Stimulated activated CD8-positive, alpha-beta memory T cell treated with anti-CD3 and anti-CD28 coated beads, Interleukin-12 subunit alpha, Interleukin-12 subunit beta, amount 100 ng/mL, for 24 hours (primary cell): ENCODE measurements around the gene EPS8L2.

Experiments used
- DNase-seq: peaks from one replicate; pipeline ENCODE4 v3.0.0-alpha.2; 2020; ENCODE audit errors: extremely low read depth

EPS8L2 gene

DNA sequence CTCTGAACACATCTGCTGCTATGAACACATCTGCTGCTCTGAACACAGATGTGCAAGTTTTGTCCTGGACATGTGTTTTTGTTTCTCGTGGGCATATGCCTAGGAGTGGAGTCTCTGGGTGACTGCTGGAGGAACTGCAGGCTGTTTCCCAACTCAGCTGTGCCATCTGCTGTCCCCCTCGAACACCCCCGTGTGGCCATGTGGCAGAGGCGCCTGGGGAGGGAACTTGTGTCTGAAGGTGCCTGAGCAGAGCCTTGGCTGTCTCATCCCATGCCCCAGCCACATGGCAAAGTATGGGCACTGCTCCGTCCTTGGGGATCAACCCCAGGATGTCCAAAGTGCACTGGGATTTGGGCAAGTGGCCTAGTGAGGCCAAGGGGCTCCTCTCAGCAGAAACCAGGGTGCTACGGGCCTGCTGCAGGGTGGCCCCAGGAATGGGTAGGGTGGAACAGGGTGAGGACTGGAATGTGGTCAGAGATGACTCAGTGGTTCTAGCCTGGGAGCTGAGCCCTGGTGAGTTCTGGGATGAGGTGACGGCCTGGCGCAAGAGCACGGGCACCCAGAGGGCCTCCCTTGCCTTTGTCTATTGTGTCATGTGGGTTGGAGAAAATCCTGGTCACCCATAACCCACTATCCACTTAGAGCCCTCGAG, 56.5 kb downstream of the EPS8L2 start:
- DNase-seq: no peak

DNA sequence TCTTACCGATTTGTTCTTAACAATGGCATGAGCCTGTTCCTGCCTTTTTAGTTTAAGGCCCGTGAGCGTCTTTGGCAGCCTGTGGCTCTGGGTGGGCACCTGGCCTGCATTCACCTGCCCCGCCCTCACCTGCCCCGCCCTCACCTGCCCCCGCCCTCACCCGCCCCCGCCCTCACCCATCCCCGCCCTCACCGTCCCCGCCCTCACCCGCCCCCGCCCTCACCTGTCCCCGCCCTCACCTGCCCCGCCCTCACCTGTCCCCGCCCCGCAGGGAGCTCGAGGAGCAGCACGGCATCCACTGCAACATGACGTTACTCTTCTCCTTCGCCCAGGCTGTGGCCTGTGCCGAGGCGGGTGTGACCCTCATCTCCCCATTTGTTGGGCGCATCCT, 57.0 kb downstream of the EPS8L2 start:
- DNase-seq: no peak

DNA sequence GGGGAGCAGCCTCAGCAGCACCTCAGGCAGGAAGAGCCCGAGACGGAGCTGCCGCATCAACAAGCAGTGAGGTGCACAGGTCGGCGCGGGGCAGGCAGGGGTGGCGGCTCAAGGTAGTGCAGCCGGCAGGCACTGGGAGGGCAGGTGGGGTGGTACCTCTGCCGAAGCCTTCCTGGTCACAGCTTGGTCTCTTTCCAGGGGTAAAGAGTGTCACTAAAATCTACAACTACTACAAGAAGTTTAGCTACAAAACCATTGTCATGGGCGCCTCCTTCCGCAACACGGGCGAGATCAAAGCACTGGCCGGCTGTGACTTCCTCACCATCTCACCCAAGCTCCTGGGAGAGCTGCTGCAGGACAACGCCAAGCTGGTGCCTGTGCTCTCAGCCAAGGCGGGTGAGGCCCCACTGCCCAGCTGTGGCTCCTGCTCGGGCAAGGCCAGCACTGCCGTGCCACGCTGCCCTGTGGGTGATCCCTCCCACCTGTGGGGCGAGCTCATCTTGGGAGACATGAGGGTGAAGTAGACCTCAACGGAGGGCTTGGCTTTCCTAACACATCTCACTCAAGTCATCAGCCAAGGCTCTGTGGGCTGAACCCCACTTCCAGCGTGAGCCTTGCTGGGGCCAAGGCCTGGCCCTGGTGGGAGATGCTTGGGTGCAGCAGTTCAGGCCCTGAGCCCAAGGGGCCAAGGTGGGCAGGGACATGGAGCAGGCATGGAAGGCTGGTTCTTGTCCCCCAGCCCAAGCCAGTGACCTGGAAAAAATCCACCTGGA, 57.7 kb downstream of the EPS8L2 start:
- DNase-seq: no peak

DNA sequence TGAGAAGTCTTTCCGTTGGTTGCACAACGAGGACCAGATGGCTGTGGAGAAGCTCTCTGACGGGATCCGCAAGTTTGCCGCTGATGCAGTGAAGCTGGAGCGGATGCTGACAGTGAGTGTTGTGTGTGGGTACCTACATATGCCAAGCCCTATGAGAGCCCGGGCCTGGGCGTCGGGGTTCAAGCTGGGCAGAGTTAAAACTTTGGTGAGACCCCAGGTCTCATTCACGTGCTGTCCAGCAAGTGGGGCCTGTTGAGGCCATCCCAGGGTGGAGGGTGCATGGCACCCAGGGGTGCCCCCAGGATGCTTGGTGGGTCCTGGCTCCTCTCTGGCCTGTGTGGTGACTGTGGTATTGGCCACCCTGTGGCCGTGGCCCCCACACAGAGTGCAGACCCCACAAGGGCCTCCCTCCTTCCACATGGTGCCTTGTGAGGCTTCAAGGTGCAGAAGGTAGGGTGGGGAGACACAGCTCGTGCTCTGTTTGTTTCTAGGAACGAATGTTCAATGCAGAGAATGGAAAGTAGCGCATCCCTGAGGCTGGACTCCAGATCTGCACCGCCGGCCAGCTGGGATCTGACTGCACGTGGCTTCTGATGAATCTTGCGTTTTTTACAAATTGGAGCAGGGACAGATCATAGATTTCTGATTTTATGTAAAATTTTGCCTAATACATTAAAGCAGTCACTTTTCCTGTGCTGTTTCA, 58.4 kb downstream of the EPS8L2 start:
- no peak for DNase-seq

DNA sequence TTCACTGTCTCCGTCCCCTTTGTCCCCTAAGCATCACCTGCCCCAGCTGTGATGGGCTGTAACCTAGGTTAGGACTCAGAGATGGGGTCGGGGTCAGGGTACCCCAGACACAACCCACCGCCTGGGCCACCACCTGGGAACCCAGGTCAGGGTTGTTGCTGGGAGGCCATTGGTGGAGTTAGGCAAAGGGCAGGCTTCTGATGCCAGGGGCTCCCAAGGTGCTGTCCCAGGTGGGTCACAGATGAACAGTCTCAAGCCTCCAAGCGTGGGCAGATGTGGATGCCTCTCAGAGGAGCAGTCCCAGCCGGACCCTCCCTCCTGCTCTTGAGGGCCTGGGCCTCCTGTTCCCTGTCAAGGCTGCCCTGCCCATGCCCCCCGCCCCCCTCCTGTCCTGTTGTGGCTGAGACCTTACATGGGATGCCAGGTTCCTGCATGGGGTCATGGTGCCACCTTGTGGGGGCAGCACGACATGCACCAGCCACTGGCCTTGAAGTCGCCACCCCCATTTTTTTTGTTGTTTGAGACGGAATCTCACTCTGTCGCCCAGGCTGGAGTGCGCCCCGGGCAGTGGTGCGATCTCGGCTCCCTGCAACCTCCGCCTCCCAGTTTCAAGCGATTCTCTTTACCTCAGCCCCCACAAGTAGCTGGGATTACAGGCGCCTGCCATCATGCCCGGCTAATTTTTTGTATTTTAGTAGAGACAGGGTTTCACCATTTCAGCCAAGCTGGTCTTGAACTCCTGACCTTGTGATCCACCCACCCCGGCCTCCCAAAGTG, 59.2 kb downstream of the EPS8L2 start:
- DNase-seq: no peak

DNA sequence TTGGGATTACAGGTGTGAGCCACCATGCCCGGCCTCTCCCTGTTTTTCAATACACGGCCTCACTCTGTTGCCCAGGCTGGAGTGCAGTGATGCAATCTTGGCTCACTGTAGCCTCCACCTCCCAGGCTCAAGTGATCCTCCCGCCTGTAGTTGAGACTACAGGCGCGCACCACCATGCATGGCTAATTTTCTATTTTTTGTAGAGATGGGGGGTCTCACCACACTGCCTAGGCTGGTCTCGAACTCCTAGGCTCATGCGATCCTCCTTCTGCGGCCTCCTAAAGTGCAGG, 59.7 kb downstream of the EPS8L2 start:
- no peak for DNase-seq

DNA sequence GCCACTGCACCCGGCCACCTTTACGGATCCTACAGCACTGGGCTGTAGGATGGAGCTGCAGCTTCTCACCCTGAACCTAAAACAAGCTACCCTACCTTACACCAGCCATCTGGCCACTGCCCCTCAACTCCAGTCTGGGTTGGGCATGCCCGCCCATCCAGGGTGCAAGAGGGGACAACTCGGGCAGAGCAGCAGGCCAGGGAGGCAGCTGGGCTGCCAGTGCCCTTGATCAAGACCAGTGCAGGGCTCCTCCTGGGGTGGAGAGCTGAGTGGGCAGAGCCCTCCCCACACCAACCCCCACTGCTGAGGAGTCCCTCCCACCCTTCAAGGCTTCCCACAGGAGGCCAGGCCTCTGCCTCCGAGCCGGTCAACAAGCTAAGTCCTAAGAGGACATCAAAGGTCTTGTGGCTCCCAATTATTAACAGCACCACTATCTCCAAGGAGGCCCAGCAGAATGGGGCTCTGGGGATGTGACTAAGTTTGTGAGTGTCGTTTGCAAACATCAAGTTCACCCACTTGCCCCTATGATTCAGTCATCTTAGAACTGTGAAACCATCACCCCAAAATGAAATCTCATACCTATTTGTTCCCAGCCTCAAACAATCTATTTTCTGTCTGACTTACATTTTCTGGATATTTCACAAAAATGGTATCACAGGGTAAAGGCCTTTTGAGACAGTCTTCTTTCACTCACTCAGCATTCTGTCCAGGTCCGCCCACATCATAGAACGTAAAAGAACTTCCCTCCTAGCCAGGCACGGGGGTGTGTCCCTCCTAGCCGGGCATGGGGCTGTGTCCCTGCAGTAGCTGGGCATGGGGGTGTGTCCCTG, 60.3 kb downstream of the EPS8L2 start:
- DNase-seq: no peak

DNA sequence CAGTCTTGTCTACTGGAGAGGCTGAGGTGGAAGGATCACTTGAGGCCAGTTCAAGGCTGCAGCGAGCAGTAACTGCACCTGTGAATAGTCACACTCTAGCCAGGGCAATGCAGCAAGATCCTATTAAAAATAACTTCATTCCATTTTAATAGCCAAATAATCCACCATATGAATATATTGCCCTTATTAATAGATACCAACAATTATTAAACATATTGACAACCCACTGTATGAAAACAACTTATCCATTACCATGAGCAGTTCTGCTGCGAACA, 60.8 kb downstream of the EPS8L2 start:
- no peak for DNase-seq

DNA sequence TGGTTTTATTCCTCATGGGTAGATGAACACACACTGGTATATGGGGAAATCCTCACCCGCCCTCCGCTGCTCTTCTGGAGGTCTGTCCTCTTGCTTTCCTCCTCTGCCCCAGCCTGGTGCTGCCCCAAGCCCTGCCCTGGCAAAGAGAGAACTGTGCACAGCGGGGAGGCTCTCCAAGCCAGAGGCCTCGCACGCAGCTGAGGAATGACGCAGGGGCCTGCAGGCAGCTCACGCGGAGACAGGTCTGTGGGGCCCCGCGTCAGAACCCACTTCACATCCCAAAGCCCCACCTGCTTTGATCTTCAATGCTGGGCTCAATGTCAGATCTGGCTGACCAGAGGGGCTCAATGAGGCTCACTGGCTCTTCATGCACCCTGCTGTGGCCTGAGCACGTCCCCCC, 61.2 kb downstream of the EPS8L2 start:
- DNase-seq: no peak

DNA sequence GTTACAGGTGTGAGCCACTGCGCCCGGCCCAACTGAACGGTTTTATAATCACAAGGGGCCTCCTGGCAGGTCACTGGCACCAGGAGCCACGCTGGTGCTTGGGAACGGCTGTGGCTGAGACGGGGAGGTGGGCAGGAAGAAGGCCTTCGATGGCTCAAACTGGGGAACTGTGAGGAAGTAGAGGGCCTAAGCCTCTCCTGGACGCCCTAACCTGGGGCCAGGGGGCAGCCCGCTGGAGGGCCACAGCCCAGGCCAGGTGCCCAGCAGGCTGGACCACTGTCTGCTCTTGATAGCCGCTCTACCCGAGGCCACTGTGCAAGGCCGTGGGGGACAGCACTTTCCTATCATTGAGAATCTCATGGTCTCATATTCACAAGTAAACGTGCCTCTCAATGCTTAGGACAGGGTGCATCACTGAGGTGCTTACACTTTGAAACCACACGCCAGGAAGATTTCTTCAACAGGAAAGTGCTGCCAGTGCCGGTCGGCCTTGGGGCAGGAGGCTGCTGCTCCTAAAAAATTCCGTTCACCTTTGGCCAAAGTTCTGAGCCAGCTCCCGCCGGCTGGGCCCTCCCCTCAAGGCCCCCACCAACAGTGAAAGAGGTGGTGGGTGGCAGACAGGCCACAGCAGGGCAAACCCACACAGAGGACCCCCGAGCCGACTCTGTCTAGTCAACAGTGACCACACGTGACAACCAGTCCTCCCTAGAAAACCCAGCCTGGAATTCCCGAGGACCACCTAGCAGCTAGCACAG, 64.0 kb downstream of the EPS8L2 start:
- DNase-seq: no peak

DNA sequence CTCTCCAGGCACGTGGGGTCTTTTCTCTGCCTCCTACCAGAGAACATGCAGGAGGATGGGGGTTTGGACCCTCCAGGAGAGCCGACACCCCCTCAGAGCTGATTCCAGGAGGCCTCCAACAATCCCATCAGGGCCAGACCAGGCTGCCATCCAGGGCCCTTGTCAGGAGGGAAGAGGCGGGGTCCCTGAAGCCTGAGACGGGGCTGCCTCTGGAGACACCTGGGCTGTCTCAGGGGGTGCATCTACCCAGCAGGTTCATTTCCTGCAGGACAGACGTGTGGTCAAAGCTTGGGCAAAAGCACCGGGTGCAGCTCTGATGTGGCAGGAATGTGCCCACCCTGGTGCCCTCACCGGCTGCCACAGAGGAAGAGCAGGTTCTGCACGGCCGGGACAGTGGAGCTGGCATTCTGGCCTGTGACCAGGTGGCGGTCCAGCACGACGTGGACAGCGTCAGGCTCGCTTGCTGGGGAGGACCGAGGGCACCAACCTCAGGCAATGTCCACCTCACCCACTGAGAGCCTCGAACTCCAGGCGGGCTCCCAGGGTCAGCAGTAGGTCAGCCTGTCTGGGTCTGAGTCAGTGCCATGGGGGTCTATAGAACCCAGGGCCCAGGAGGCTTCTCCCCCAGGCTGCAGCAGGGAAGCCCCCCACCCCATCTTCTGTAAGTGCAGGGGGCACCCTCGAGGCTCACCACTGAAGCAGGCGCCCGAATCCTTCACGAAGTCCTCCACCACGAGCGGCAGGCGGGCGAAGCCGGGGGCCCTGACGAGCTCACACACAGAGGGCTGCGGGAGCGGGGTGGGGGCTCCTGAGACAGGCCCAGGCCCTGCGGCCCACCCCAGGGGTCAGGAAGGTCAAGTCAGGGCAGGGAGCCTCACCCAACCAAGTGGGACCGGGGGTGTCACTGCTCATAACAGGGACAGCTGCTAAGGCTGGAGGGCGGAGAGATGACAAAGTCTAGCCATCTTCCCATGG, 64.9 kb downstream of the EPS8L2 start:
- no peak for DNase-seq

DNA sequence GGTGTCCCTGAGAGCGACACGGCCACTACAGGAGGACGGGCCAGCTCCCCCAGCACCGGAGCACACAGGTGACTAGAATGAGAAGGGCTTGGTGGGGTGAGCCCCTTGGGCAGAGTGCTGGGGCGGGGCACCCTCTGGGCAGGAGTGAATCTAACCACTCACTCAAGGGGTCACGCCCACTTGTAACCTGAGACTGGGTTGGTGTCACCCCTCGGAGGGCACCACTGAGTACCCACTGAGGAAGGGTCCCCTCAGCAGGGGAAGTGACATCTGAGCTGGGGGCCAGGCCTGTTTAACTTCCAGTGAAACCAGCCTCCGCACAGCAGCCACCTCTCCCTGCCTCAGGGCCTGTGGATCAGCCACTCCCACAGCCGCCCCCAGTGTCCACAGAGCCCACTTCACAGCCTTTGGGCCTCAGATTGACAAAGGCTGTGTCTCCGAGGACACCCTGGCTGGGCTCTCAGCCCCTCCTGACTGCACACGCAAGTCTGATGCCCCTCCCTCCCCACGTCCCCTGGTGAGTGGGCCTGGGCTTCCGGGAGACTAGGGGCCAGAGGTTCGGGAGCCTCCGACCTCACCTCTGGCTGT, 65.7 kb downstream of the EPS8L2 start:
- no peak for DNase-seq

DNA sequence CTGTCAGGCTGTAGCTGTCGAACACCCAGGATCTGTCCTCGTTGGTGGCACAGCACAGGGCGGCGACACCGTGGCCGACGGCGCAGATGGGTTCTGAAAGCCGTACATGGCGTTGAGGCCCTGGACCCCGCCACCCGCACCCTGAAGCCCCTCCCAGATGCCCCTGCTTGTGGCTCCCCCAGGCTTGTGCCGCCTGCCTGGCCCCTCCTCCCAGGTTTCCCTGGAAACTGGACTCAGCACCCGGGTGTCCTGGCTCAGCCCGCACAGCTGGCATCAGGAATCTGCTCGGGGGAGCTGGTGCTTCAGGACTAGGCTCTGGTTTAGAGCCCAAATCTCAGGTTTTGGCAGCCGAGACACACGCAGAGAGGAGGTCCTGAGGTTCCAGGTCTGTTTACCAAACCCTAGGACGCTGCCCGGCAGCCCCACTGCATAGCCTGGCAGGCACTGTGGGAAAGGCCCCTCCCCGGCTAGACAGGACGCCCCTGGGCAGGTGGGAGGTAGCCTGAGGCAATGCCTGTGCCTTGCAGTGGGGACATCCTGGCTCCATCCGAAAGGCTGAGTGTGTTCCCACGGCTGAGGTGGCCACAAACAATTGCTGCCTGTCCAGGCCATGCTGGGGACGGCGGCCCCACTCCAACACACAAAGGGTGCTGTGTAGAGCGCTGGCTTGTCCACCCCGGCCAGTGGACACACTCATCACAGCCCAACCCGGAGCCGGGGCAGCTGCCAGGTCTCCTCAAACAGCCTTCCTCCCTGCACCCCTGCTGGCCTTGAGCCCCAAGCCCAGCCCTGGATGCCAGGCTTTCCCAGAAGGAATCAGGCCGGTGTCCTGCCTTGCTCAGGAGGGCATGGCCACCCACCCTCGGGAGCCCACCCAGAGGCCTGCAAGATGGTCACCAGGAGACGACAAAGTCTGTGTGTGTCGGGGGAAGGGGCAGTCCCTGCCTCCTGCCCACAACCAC, 66.7 kb downstream of the EPS8L2 start:
- DNase-seq: no peak

DNA sequence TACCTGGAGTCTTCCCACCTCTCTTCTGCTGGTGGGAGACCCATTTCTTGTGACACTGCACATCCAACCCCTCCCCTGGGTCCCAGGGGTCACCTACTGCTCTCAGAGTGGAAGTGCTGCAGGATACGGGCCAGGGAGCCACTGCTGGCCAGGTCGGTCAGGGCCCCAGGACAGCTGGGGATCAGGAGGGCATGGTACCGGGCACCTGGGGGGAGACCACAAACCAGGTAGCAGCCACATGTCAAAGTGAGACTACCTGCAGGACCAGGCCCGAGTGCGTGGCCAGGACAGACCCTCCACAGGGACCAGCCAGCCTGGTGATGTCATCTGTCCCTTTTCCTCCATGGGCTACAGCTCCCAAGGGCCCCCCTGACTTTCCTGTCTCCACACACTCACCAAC, 67.4 kb downstream of the EPS8L2 start:
- DNase-seq: no peak

DNA sequence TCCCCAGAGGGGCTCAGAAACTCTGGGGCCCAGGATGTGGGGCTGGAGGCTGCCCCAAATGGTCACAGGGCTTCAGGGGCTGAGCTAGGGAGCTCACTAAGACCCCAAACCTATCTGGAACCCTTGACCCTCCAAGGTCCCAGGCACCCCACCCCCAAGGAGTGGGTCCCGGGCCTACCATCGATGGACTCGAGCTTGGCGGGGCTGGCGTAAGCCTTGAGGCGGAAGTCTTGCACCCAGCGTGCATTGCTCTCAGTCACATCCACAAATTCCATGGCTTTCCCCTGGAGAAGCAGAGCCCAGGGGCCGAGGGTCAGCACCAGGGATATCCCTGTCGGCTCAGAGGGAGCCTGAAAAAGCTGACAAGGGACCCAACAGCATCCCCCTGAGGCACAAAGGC, 67.8 kb downstream of the EPS8L2 start:
- DNase-seq: no peak

DNA sequence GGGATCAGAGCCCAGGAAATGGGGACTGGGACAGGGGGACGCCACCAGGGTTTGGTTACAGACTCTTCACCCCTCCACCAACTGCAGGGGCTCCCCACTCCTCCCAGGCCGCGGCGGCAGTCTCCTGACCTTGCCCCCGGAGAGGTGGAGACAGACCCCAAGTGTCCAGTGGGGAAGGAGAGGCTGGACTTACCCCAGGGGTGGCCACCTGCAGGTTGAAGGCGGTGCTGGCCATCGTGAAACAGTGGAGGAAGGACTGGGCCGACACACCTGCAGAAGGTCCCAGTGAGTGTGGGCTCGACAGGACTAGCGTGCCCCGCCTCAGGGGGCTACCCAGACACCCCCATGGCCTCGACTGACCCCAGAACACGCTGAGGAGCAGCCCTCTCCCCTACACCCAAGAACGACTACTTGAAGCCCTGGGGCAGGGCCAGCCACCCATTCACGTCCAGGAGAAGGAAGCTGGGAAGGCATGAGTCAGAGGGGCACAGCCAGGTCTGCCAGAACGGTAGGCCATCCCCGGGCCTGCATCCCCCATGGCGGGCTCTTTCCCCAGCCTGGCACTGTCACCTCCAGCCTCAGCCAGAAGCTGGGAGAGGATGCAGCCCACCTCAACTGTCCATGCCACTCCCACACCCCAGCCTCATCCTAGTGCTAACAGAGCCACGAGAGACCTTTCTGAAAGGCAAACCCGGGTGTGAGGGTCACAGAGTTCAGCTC, 69.0 kb downstream of the EPS8L2 start:
- no peak for DNase-seq

DNA sequence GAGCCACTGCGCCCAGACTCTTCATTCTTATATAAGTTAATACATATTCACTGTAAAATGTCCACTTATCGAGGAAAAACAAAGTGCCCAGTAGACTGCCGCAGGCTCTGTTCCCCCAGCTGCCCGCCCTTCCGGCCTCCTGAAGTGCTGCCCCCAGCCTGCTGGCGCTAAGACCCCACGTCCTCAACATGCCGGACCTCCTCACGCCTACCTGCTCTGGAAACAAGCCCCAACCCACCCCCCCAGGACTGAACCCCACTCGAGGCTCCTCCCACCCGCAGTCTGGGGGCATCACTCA, 70.2 kb downstream of the EPS8L2 start:
- DNase-seq: no peak
